DOHH2 (cell line): ENCODE measurements around the gene ARHGAP8.

Experiments
- EZH2phosphoT487 ChIP-seq: fragments of 200-600 bp; sonication (generic); IDR thresholded peaks from 2 replicates; pipeline ENCODE4 v1.6.1; 2017; ENCODE audit warnings: borderline replicate concordance, mild to moderate bottlenecking, antibody characterized with exemption, low read length, moderate library complexity, mixed read lengths
- TF ChIP-seq, protein P1 (sequence below): fragments of 200-600 bp; sonication (generic); IDR thresholded peaks from one replicate; pipeline ENCODE4 v1.5.1; 2014; ENCODE audit warnings: antibody characterized with exemption, mild to moderate bottlenecking, low read depth, low read length; ENCODE audit not compliant: poor library complexity, severe bottlenecking

DNA sequence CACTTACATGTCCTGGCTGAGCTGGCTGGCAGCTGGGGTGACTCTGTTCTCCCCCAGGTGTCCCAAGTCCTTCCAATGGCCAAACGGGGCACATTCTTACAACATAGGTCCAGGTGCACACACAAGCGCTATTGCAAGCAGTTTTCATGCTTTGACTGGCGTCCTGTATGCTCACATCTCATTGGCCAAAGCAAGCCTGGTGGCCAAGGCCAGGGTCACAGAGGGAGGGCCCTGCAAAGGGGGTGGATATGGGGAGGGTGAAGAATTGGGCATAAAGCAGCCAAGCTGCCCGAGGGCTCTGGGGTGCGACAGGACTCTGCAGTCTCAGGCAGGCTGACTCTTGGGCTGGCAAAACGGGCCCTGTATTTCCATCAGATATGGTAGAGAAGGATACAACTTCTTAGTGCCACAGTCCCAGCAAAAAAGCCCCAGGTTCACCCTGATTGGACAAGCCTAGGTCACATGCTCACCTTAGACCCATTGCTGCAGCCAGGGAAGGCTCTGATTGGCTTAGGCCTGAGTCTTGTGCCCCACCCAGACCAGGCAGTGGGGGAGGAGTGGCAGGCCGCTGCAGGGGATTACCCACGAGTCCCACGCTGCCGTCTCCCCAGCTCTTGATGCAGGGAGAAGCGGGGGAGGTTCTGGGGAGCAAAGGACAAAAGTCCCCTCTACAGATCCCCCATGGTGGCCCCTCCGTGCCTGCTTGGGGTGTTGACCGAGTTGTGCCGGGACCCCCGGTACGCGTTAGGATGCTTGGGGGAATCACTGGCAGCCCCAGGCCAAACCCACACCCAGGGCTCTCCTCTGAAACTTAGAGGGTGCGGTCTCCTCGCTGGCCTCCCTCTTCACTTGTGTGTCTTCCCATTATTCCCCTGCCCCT lies 110.8 kb downstream of the ARHGAP8 start:
- TF ChIP-seq, protein P1, sequence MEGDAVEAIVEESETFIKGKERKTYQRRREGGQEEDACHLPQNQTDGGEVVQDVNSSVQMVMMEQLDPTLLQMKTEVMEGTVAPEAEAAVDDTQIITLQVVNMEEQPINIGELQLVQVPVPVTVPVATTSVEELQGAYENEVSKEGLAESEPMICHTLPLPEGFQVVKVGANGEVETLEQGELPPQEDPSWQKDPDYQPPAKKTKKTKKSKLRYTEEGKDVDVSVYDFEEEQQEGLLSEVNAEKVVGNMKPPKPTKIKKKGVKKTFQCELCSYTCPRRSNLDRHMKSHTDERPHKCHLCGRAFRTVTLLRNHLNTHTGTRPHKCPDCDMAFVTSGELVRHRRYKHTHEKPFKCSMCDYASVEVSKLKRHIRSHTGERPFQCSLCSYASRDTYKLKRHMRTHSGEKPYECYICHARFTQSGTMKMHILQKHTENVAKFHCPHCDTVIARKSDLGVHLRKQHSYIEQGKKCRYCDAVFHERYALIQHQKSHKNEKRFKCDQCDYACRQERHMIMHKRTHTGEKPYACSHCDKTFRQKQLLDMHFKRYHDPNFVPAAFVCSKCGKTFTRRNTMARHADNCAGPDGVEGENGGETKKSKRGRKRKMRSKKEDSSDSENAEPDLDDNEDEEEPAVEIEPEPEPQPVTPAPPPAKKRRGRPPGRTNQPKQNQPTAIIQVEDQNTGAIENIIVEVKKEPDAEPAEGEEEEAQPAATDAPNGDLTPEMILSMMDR: no peak
- no peak for TF ChIP-seq EZH2phosphoT487
